CD4-positive, alpha-beta T cell treated with Interleukin-2 at 100 ng/mL for 4 hours (primary cell): Measurements from ENCODE around the gene PIEZO1.
A peak's percentile ranks its signal among the peaks of the same experiment; 100 is the strongest.
"Not testable (repeated sequence)": the region's sequence is repeated elsewhere in the genome, so short reads cannot be mapped to it uniquely, and the experiment has no call there.

Experiments
- DNase-seq: peaks from one replicate; pipeline ENCODE4 v3.0.0-alpha.2; 2020; ENCODE audit warnings: low spot score

PIEZO1 gene

GRCh38 chr16:88805340-88805715, 20.3 kb upstream of the PIEZO1 start:
- no peak for DNase-seq

GRCh38 chr16:88804552-88805339, 19.7 kb upstream of the PIEZO1 start:
- no peak for DNase-seq

- DNase-seq: no peak
These were observed 19.1 kb upstream of the PIEZO1 start for GRCh38 chr16:88804173-88804551.

GRCh38 chr16:88803264-88803987, 18.4 kb upstream of the PIEZO1 start, which contains the start of gene CDT1:
Gene CDT1, plus strand, starts transcription at chr16:88803789. Its CDS starts 43 bp downstream, at chr16:88803832.
- peak; percentile 81 for DNase-seq

GRCh38 chr16:88800277-88800592, 15.2 kb upstream of the PIEZO1 start:
- DNase-seq: no peak

- no peak for DNase-seq
These were observed 14.7 kb upstream of the PIEZO1 start for GRCh38 chr16:88799569-88800276.

- no peak for DNase-seq
These were observed 13.9 kb upstream of the PIEZO1 start for GRCh38 chr16:88798772-88799455.

GRCh38 chr16:88798073-88798472, 13.1 kb upstream of the PIEZO1 start:
- no peak for DNase-seq

- no peak for DNase-seq
These were observed 11.3 kb upstream of the PIEZO1 start for GRCh38 chr16:88796278-88796677.

GRCh38 chr16:88793251-88793954, 8.4 kb upstream of the PIEZO1 start:
- DNase-seq: no peak

- DNase-seq: no peak
These were observed 7.7 kb upstream of the PIEZO1 start for GRCh38 chr16:88792668-88793250.

- no peak for DNase-seq
These were observed 7.1 kb upstream of the PIEZO1 start for GRCh38 chr16:88792078-88792550.

GRCh38 chr16:88790312-88791211, 5.5 kb upstream of the PIEZO1 start:
- DNase-seq: peak; percentile 51

GRCh38 chr16:88789594-88789993, 4.6 kb upstream of the PIEZO1 start:
- no peak for DNase-seq

- not testable (repeated sequence) for DNase-seq
These were observed 3.7 kb upstream of the PIEZO1 start for GRCh38 chr16:88788749-88789148.

- no peak for DNase-seq
These were observed 2.7 kb upstream of the PIEZO1 start for GRCh38 chr16:88787579-88788314.

- DNase-seq: no peak
These were observed 239 bp downstream of the PIEZO1 start for GRCh38 chr16:88784856-88785105.

GRCh38 chr16:88784074-88784855, 755 bp downstream of the PIEZO1 start:
- DNase-seq: no peak
